ENCODE results near the gene YLPM1. TPM values are rescaled to one million over a fixed set of nuclear protein-coding genes. Genes with fewer than 3 reads are reported as not detected.

Gene YLPM1
- total and polyA plus RNA-seq, 2 experiments from 2014 or later: 16.8 to 19.3 TPM

DNA sequence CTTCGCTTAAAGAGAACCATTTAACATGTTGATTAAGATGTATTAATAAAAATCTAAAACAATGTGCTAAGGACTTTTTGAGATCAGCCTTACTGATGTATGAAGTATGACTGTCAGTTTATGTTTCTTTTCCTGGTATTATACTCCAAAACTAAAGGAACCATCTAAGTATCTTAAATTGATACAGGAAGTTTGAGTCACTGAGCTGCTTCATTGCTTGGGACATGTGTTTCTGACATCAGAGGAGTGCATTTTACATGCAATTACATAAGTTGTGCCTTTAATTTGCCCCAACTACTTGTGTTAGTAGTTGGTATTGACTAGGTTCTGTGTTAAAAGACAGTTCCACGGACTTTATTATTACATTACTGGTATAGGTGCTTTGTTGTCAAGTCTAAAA is 61.9 kb downstream of the YLPM1 start:
- Histone ChIP-seq H3K79me2 (ENCODE audit: insufficient read depth) (peaks cover 8% of the 10 kb centered on the region), H3K4me3 (no peak overlapping the region), H3K4me2 (ENCODE audit: unreplicated experiment) (peak overlapping the region; percentile 36), H3K36me3 (ENCODE audit: low read depth) (peaks cover 29% of the 10 kb centered on the region), H3K4me1 (ENCODE audit: insufficient read depth) (peaks cover 14% of the 10 kb centered on the region), H2AFZ (no peak overlapping the region), H3K27ac (peak overlapping the region; percentile 55), H3K9me2 (ENCODE audit: insufficient read depth) (no peaks in the 10 kb centered on the region), H4K20me1 (ENCODE audit: insufficient read depth) (no peaks in the 10 kb centered on the region; the same call in 1 of the 2 replicates), H3F3A (ENCODE audit: insufficient read depth) (peaks cover 6% of the 10 kb centered on the region), H3K9me3 (ENCODE audit: low read depth) (no peaks in the 10 kb centered on the region), H3K9ac (peak overlapping the region; percentile 22; the same call in 1 of the 2 replicates), H3K27me3 (replicated peaks; ENCODE audit: insufficient read depth) (no peaks in the 10 kb centered on the region)
- in situ Hi-C loops (cut with MboI): no loop called here
- TF ChIP-seq EZH2phosphoT487 (IDR thresholded peaks at IDR 0.05; ENCODE audit: insufficient read depth, low read depth) (no peak), EZH2 (IDR thresholded peaks at IDR 0.05; ENCODE audit: insufficient read depth, poor library complexity, severe bottlenecking) (no peak)
- 69 to 70% methylated on average over 2 of the region's 2 CpGs for WGBS, 2 experiments (ENCODE audit: low coverage in 1 of 2, low lambda C conversion rate in 2 of 2, missing lambda C conversion rate in 2 of 2)
- peak; percentile 84 for DNase-seq

DNA sequence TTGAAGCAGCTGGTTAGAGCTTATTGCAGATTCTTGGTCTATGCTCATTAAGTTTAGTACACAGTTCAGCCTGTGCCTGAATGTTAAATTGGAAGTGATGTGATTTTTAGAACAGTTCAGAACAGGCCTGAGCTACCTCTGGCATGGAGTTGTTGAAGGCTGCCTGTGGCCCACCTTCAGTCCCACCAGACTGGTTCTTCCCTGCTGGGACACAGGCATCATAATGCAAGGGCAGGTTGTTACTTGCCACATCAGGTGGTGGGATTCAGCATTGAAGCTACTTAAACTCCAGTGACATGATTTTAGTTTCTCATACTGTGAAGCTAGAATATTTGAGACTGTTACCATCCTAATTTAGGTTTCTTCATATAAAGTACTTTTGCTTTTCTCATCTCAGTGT is 63.5 kb downstream of the YLPM1 start:
- no peak for DNase-seq
- peaks cover 6% of the 10 kb centered on the region for H3F3A ChIP-seq (ENCODE audit: insufficient read depth)
- no peaks in the 10 kb centered on the region; the same call in 1 of the 2 replicates for H4K20me1 ChIP-seq (ENCODE audit: insufficient read depth)
- no peak overlapping the region for H3K27ac ChIP-seq
- H3K9me2 ChIP-seq (ENCODE audit: insufficient read depth): no peaks in the 10 kb centered on the region
- no peak overlapping the region for H2AFZ ChIP-seq
- H3K4me2 ChIP-seq (ENCODE audit: unreplicated experiment): no peak overlapping the region
- H3K9me3 ChIP-seq (ENCODE audit: low read depth): no peaks in the 10 kb centered on the region
- no peaks in the 10 kb centered on the region for H3K27me3 ChIP-seq (replicated peaks; ENCODE audit: insufficient read depth)
- peaks cover 36% of the 10 kb centered on the region for H3K36me3 ChIP-seq (ENCODE audit: low read depth)
- no peak overlapping the region for H3K9ac ChIP-seq
- in situ Hi-C loops (cut with MboI): no loop called here
- peaks cover 8% of the 10 kb centered on the region for H3K79me2 ChIP-seq (ENCODE audit: insufficient read depth)
- H3K4me1 ChIP-seq (ENCODE audit: insufficient read depth): peaks cover 14% of the 10 kb centered on the region
- TF ChIP-seq EZH2 (IDR thresholded peaks at IDR 0.05; ENCODE audit: insufficient read depth, poor library complexity, severe bottlenecking): no peak
- no peak for TF ChIP-seq EZH2phosphoT487 (IDR thresholded peaks at IDR 0.05; ENCODE audit: insufficient read depth, low read depth)
- H3K4me3 ChIP-seq: no peak overlapping the region

DNA sequence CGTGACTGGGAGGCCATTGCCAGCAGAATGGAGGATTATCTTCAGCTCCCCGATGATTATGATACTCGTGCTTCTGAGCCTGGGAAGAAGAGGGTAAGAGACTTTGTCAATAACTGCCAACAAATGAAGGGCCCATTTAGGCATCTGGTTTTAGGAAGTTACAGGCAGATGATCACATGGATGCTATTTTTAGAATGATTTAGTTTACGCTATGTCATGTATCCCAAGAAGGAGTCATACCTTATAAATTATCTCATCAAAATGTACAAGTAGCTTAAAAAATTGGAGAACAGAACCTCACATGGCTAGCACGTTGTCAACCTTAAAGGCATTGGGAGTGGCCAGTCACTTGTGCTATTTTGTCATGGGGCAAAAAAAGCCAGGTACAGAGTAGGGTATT is 66.1 kb downstream of the YLPM1 start:
- no peak overlapping the region for H3K4me2 ChIP-seq (ENCODE audit: unreplicated experiment)
- no peak overlapping the region for H2AFZ ChIP-seq
- H3K27me3 ChIP-seq (replicated peaks; ENCODE audit: insufficient read depth): no peaks in the 10 kb centered on the region
- no peak overlapping the region for H3K4me3 ChIP-seq
- peaks cover 14% of the 10 kb centered on the region for H3K4me1 ChIP-seq (ENCODE audit: insufficient read depth)
- TF ChIP-seq EZH2phosphoT487 (IDR thresholded peaks at IDR 0.05; ENCODE audit: insufficient read depth, low read depth) (no peak), EZH2 (IDR thresholded peaks at IDR 0.05; ENCODE audit: insufficient read depth, poor library complexity, severe bottlenecking) (no peak)
- DNase-seq: peak; percentile 35
- 20 to 22% methylated on average over 5 of the region's 5 CpGs for WGBS, 2 experiments (ENCODE audit: low coverage in 1 of 2, low lambda C conversion rate in 2 of 2, missing lambda C conversion rate in 2 of 2)
- H3K9me2 ChIP-seq (ENCODE audit: insufficient read depth): no peaks in the 10 kb centered on the region
- peaks cover 8% of the 10 kb centered on the region for H3K79me2 ChIP-seq (ENCODE audit: insufficient read depth)
- H3K9me3 ChIP-seq (ENCODE audit: low read depth): no peaks in the 10 kb centered on the region
- H3K36me3 ChIP-seq (ENCODE audit: low read depth): peaks cover 30% of the 10 kb centered on the region
- no peak overlapping the region for H3K27ac ChIP-seq
- H3F3A ChIP-seq (ENCODE audit: insufficient read depth): peaks cover 6% of the 10 kb centered on the region
- in situ Hi-C loops (cut with MboI): no loop called here
- no peaks in the 10 kb centered on the region; the same call in 1 of the 2 replicates for H4K20me1 ChIP-seq (ENCODE audit: insufficient read depth)
- H3K9ac ChIP-seq: no peak overlapping the region

DNA sequence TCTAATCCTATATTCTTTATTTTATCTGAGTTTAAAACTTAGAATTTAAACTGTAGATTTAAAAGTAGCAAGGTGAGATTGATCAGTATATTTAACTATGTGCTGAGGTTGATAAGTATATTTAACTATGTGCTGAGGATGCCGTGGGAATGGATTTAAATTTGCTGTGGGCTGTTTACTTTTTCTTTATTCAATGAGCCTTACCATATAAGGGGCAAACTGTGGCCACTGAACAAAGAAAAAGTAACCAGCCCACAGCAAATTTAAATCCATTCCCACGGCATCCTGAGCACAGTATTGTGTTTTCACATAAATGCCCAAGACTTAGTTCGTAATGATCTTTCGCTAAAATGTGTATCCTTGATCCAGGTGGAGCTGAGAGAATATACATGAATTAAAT is 69.7 kb downstream of the YLPM1 start:
- H3K4me1 ChIP-seq (ENCODE audit: insufficient read depth): peaks cover 21% of the 10 kb centered on the region
- H3K9ac ChIP-seq: no peak overlapping the region
- in situ Hi-C loops (cut with MboI): no loop called here
- H3K36me3 ChIP-seq (ENCODE audit: low read depth): peaks cover 34% of the 10 kb centered on the region
- no peaks in the 10 kb centered on the region for H3K27me3 ChIP-seq (replicated peaks; ENCODE audit: insufficient read depth)
- no peaks in the 10 kb centered on the region for H3K9me2 ChIP-seq (ENCODE audit: insufficient read depth)
- peaks cover 27% of the 10 kb centered on the region for H3F3A ChIP-seq (ENCODE audit: insufficient read depth)
- no peaks in the 10 kb centered on the region for H4K20me1 ChIP-seq (ENCODE audit: insufficient read depth)
- no peak overlapping the region for H3K4me3 ChIP-seq
- TF ChIP-seq EZH2 (IDR thresholded peaks at IDR 0.05; ENCODE audit: insufficient read depth, poor library complexity, severe bottlenecking): no peak
- no peak for TF ChIP-seq EZH2phosphoT487 (IDR thresholded peaks at IDR 0.05; ENCODE audit: insufficient read depth, low read depth)
- no peak overlapping the region for H2AFZ ChIP-seq
- WGBS, 2 experiments (ENCODE audit: low coverage in 1 of 2, low lambda C conversion rate in 2 of 2, missing lambda C conversion rate in 2 of 2): 95 to 96% methylated on average over 4 of the region's 4 CpGs
- H3K79me2 ChIP-seq (ENCODE audit: insufficient read depth): no peaks in the 10 kb centered on the region; the same call in 1 of the 2 replicates
- DNase-seq: no peak
- no peak overlapping the region for H3K4me2 ChIP-seq (ENCODE audit: unreplicated experiment)
- H3K9me3 ChIP-seq (ENCODE audit: low read depth): no peaks in the 10 kb centered on the region
- no peak overlapping the region for H3K27ac ChIP-seq

Measured in GM23248 (cell line).